22Rv1 (cell line): ENCODE measurements around the gene DDR2.
"Not testable (repeated sequence)": the region's sequence is repeated elsewhere in the genome, so short reads cannot be mapped to it uniquely, and the experiment has no call there.

Source experiments
- ZFX ChIP-seq: fragments of 450-650 bp; IDR thresholded peaks from 2 replicates; pipeline ENCODE4 v1.6.1; 2017; ENCODE audit warnings: antibody characterized with exemption, borderline replicate concordance
- TF ChIP-seq, protein P1 (sequence below): fragments of 450-650 bp; IDR thresholded peaks from 2 replicates; pipeline ENCODE4 v1.5.1; 2017; ENCODE audit warnings: mild to moderate bottlenecking

DNA sequence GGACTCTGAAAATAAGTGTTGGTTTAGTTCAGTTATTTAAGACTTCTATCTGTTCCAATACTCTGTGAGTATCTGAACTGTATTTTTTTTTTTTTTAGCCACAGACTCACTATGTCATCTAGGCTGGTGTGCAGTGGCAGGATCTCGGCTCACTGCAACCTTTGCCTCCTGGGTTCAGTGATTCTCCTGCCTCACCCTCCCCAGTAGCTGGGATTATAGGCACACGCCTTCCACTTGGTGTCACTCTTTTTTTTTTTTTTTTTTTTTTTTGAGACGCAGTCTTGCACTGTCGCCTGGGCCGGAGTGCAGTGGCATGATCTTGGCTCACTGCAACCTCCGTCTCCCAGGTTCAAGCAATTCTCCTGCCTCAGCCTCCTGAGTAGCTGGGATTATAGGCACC is 49.4 kb upstream of the DDR2 start:
- TF ChIP-seq, protein P1, sequence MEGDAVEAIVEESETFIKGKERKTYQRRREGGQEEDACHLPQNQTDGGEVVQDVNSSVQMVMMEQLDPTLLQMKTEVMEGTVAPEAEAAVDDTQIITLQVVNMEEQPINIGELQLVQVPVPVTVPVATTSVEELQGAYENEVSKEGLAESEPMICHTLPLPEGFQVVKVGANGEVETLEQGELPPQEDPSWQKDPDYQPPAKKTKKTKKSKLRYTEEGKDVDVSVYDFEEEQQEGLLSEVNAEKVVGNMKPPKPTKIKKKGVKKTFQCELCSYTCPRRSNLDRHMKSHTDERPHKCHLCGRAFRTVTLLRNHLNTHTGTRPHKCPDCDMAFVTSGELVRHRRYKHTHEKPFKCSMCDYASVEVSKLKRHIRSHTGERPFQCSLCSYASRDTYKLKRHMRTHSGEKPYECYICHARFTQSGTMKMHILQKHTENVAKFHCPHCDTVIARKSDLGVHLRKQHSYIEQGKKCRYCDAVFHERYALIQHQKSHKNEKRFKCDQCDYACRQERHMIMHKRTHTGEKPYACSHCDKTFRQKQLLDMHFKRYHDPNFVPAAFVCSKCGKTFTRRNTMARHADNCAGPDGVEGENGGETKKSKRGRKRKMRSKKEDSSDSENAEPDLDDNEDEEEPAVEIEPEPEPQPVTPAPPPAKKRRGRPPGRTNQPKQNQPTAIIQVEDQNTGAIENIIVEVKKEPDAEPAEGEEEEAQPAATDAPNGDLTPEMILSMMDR: not testable (repeated sequence)
- not testable (repeated sequence) for TF ChIP-seq ZFX
